OCI-LY1 (cell line): ENCODE measurements around the gene RPL36.

Experiments
- H2AFZ ChIP-seq: fragments of 200-600 bp; sonication (generic), shearing (Covaris generic); 2 replicates; pipeline ENCODE4 v1.6.0; 2014; ENCODE audit warnings: antibody characterized with exemption, mild to moderate bottlenecking, low read length
- H3F3A ChIP-seq: fragments of 200-600 bp; sonication (generic), shearing (Covaris generic); 2 replicates; pipeline ENCODE4 v1.6.0; 2014; ENCODE audit warnings: mild to moderate bottlenecking, antibody characterized with exemption, low read length, moderate library complexity; ENCODE audit not compliant: insufficient read depth
- H3K27ac ChIP-seq: fragments of 200-600 bp; sonication (generic); 2 replicates; pipeline ENCODE4 v1.5.1; 2014; ENCODE audit warnings: low read length, mixed run types, mild to moderate bottlenecking, low read depth; ENCODE audit not compliant: poor library complexity, severe bottlenecking
- H3K27me3 ChIP-seq: fragments of 200-600 bp; sonication (generic); 2 replicates; pipeline ENCODE4 v1.6.0; 2014; ENCODE audit warnings: antibody characterized with exemption, mild to moderate bottlenecking, low read length, moderate library complexity; ENCODE audit not compliant: insufficient read depth
- H3K36me3 ChIP-seq: fragments of 200-600 bp; sonication (generic); 2 replicates; pipeline ENCODE4 v1.6.1; 2014; ENCODE audit warnings: mild to moderate bottlenecking, antibody characterized with exemption, low read length, moderate library complexity, mixed read lengths; ENCODE audit not compliant: insufficient read depth
- H3K4me1 ChIP-seq: fragments of 200-600 bp; sonication (generic); 2 replicates; pipeline ENCODE4 v1.5.1; 2014; ENCODE audit warnings: mild to moderate bottlenecking, low read length, moderate library complexity; ENCODE audit not compliant: insufficient read depth, severe bottlenecking
- H3K4me2 ChIP-seq: fragments of 200-600 bp; sonication (generic), shearing (Covaris generic); 2 replicates; pipeline ENCODE4 v1.6.1; 2014; ENCODE audit warnings: low read length
- H3K4me3 ChIP-seq: fragments of 200-600 bp; sonication (generic); 2 replicates; pipeline ENCODE4 v1.5.1; 2014; ENCODE audit warnings: low read length, low read depth, mild to moderate bottlenecking, mixed read lengths; ENCODE audit not compliant: poor library complexity, severe bottlenecking
- H3K79me2 ChIP-seq: fragments of 200-600 bp; shearing (Covaris generic); 2 replicates; pipeline ENCODE4 v1.6.1; 2016; ENCODE audit warnings: mixed run types, low read length, mixed read lengths; ENCODE audit not compliant: insufficient read depth
- H3K9ac ChIP-seq: fragments of 200-600 bp; sonication (generic), shearing (Covaris generic); 2 replicates; pipeline ENCODE4 v1.6.1; 2014; ENCODE audit warnings: mild to moderate bottlenecking, low read length, mixed read lengths
- H3K9me2 ChIP-seq: fragments of 200-600 bp; sonication (generic), shearing (Covaris generic); 2 replicates; pipeline ENCODE4 v1.6.1; 2014; ENCODE audit warnings: low read depth, mild to moderate bottlenecking, low read length, mixed read lengths
- H3K9me3 ChIP-seq: fragments of 200-600 bp; shearing (Covaris generic); 2 replicates; pipeline ENCODE4 v1.6.1; 2014; ENCODE audit warnings: low read length, mixed read lengths
- H4K20me1 ChIP-seq: fragments of 200-600 bp; sonication (generic), shearing (Covaris generic); 2 replicates; pipeline ENCODE4 v1.6.0; 2016; ENCODE audit warnings: mild to moderate bottlenecking, low read length; ENCODE audit not compliant: insufficient read depth
- EZH2 ChIP-seq: fragments of 200-600 bp; sonication (generic), shearing (Covaris generic); IDR thresholded peaks from 2 replicates; pipeline ENCODE4 v1.8.0; 2017; ENCODE audit warnings: borderline replicate concordance, mixed run types, mild to moderate bottlenecking, antibody characterized with exemption, low read length, moderate library complexity, mixed read lengths

The RPL36 gene

DNA sequence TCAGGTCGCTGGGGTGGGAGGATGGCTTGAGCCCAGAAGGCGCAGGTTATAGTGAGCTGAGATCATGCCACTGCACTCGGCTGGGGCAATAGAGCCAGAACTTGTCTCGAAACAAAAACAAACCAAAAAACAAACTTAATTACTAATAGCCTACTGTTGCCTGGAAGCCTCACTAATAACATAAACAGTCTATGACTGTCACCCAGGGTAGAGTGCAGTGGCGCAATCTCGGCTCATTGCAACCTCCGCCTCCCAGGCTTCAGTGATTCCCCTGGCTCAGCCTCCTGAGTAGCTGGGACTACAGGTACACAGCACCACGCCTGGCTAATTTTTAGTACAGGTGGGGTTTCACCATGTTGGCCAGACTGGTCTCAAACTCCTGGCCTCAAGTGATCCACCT is 48.3 kb downstream of the RPL36 start:
- H3K27ac ChIP-seq, result no peak overlapping the region
- no peaks in the 10 kb centered on the region for H3K79me2 ChIP-seq
- no peaks in the 10 kb centered on the region for H3K9me3 ChIP-seq
- no peak overlapping the region for H3K4me2 ChIP-seq
- H3K4me1 ChIP-seq, result no peaks in the 10 kb centered on the region
- no peak overlapping the region for H3K9ac ChIP-seq
- H3F3A ChIP-seq, result no peaks in the 10 kb centered on the region
- no peak overlapping the region for H3K4me3 ChIP-seq
- H3K9me2 ChIP-seq, result no peaks in the 10 kb centered on the region
- H4K20me1 ChIP-seq, result no peaks in the 10 kb centered on the region
- H2AFZ ChIP-seq, result no peak overlapping the region
- no peak for TF ChIP-seq EZH2
- H3K27me3 ChIP-seq, result peaks cover 4% of the 10 kb centered on the region; the same call in 1 of the 2 replicates
- no peaks in the 10 kb centered on the region for H3K36me3 ChIP-seq
